Measurements from ENCODE around the gene TBC1D10B.
"Not testable (repeated sequence)": the region's sequence is repeated elsewhere in the genome, so short reads cannot be mapped to it uniquely, and the experiment has no call there.

Gene TBC1D10B

DNA sequence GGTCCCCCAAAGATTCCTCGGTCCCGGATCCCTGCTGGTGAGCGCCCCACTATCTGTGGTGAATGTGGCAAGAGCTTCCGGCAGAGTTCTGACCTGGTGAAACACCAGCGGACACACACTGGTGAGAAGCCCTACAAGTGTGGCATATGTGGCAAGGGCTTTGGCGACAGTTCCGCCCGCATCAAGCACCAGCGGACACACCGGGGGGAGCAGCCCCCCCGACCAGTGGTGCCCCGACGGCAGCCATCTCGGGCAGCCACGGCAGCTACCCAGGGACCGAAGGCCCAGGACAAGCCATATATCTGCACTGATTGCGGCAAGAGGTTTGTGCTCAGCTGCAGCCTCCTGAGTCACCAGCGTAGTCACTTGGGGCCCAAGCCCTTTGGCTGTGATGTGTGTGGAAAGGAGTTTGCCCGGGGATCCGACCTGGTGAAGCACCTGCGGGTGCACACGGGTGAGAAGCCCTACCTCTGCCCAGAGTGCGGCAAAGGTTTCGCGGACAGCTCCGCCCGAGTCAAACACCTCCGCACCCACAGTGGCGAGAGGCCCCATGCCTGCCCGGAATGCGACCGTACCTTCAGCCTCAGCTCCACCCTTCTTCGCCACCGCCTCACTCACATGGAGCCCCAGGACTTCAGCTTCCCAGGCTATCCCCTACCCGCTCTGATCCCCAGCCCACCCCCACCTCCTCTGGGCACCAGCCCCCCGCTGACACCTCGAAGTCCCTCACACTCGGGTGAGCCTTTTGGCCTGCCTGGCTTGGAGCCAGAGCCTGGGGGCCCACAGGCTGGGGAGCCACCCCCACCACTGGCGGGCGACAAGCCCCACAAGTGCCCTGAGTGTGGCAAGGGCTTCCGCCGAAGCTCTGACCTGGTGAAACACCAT lies 27.7 kb upstream of the TBC1D10B start:
- no peak for DNase-seq

DNA sequence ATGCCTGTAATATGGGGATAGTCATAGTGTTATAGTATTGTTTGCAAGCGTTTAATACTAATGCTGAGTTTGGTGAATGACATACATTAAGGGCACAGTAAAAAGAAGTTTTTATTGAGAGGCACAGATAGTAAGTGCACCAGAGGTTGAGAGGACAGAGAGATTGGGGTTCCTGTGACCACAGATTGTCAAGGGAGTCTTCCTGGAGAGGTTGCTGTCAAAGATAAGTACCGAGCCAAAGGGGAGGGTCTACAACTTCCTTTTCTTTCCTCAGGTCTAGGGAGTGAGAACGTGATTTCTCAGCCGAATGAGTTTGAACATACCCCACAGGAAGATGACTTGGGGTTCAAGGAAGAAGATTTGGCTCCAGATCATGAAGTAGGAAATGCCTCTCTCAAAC lies 26.8 kb upstream of the TBC1D10B start:
- DNase-seq = no peak

DNA sequence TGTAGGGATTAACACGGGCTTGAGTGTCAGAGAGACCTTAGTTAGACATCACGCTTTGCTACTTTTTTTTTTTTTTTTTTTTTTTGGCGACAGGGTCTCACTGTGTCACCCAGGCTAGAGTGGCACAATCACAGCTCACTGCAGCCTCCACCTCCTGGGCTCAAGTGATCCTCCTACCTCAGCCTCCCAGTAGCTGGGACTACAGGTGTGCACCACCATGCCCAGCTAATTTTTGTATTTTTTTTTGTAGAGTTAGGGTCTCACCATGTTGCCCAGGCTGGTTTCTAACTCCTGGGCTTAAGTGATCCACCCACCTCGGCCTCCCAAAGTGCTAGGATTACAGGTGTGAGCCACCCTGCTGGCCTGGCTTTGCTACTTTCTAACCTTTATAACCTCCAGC lies 26.3 kb upstream of the TBC1D10B start:
- not testable (repeated sequence) for DNase-seq

DNA sequence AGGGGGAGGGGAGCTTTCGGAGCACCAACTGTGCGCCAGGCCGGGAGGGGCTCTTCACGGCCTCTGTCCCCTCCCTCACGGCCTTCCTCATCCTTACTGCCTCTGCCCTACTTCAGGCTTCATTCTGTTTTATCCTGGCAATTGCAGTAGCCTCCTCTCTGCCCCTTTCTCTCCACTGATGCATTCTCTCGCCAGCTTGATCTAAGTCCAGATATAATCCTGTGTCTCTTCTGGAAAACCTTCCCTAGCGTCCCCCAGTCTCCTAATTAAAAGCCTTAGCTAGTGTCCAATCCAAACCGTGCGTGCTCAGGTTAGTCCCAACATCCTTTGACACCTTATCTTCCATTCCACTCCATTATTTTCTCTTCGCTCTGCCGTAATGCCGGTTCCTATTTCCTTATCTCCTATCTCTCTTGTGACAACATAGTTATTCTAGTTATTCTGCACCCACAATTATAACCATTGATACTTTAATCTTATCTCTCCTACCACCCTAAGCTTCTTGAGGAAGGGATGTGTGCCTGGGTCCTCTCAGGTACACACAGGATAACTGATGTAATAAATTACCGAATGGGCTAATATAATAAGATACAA lies 25.8 kb upstream of the TBC1D10B start:
- DNase-seq = no peak

DNA sequence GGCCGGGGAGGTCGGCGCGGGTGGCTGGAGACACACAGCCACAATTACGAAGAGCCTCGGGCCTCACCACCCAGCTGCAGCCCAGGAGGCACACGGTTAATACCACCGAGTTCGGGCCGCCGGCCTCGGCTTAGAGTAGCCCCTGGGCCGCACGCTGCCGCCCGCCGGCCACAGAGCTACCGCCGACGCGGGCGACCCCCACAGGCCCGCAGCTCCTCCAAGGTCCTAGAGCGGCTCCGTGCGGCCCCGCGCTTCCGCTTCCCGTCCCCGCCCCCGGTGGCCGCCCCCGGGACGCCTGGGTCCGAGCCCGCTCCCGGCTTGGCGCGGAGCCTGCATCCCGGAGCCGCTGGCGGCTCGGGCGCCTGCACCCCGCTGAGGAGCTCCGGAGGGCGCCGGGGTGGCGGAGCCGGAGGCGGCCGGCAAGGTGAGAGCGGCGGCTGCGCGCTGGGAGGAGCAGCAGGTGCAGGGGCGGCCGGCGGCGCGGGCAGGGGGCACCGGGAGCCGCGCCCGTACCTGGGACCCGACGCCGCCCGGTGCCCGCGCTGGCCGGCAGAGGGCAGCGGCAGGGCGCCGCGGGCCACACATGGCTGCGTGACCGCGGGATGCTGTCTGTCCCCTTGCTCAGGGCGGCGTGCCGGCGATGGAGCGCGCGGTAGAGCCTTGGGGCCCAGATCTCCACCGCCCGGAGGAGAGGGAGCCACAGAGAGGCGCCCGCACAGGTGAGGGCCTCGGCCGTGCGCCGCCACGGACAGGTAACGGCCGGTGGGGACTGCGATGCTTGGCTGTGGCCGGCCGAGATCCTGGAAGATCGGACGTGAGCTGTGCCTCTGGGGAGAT lies 25.1 kb upstream of the TBC1D10B start, which contains the start of gene ZNF48:
Gene ZNF48 (plus strand): TSS at position 266 of the 837 bp plus-strand sequence. CDS start 375 bp downstream, at position 641.
- DNase-seq = peak; percentile 95

DNA sequence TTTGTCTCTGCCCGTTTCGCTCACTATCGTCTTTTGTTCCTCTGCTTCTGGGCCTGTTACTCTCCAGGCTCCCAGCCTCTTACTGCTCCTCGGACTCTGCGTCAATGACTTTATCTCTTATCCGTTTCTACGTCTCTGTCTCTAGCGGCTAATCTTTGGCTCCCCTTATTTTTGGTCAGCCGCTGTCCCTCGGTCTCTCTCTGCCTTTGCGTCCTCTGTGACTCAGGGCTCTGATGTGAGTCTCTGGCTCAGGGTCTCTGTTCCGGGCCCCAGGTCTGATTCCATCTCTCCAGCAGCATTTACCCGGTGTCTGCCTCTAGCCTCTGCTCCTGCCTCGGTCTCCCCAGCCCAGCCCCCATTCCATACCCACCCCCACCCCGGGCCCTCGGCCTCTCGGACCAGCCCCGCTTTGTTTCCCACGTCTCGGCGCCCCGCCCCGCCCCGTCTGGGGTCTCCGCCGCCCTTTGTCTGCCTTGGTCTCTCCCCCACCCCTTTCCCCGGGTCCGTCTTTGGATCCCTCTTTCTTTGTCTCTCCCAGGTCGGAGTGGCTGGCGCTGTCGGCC lies 24.4 kb upstream of the TBC1D10B start:
- DNase-seq = no peak

DNA sequence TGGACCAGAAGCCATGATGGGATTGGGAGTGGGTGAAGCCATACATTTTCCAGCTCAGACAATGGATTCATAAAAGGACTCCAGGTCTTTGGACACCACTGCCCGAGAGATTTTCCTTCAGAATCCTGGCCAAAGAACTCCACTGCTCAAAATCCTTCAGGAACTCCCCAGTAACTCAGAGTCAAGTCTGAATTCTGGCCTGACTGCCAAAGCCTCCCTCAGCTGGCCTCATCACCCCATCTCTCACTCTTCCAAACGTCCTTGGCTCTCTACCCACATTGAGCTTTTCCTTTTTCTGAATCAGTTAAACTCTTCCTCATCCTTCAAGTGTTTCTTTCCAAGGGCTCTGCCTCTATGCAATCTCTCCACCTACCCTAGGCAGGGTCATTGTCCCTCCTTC lies 13.2 kb upstream of the TBC1D10B start:
- no peak for DNase-seq

DNA sequence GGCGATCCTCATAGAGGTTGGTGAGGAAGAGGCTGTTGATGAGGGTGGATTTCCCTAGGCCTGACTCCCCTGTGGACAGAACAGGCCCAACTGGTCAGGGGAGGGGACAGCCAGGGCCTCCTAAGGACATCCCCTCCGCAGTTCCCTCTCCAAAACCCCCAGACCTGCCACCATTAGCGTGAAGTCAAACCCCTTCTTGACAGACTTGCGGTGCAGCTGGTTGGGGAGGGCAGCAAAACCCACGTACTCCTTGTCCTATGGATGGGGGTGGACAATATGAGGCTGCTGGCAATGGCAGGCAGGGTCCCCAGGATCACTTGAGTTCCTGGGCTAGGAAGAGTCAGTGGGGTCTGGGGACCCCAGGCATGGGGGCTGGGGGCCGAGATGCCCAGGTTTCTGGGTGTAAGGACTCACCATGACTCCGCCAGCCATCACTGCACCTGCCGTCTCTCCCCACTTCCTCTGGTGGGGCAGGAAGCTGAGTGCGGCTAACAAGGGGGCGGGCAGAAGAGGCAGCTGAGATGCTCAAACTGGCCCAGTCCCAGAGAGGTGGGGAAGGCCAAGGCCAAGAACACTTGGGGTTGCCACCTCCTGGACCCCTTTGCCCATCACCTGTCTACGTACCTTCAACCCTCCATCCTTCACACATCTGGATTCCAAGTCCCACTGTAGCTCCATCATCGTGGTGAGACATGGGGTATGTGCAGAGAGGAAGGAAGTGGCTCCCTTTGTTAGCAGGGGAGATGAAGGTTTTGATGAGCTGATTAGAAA lies 12.0 kb upstream of the TBC1D10B start, which contains the start of gene SEPTIN1:
Gene SEPTIN1 (minus strand): TSS at position 451 of the 771 bp plus-strand sequence. CDS start 19 bp downstream, at position 432.
- no peak for DNase-seq

DNA sequence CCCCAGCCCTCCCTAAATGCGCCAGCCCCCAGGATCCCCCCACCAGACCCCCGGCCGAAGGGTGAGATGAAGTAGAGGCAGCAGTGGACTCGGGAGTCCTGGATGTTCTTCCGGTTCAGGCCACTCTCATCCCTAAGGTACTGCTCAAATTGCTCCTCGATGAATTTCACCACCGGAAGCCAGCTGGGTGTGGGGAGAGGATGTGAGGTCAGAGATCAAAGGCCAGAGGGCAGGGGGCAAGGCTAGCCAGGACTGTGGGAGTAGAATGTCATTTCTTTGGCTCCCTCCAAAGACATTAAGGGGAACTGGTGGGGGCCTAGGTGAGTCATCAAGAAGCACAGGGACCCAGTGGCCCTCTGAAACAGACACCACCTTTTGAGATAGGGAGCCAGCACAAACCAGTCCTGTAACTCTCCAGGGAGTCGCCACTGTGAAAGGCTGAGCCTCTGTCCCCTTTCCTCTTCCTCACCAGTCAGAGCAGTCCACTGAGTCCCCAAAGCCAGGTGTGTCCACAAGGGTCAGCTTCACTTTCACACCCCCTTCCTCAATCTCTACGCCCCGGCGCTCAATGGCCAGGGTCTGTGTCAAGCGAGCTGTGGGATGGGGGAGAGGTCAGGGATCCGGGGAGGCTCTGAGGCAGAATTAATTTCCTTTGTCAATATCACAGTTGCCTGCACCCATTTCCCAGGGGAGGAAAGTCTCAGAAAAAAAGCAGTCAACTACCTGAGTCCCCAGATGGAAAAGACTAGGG lies 11.2 kb upstream of the TBC1D10B start:
- no peak for DNase-seq

DNA sequence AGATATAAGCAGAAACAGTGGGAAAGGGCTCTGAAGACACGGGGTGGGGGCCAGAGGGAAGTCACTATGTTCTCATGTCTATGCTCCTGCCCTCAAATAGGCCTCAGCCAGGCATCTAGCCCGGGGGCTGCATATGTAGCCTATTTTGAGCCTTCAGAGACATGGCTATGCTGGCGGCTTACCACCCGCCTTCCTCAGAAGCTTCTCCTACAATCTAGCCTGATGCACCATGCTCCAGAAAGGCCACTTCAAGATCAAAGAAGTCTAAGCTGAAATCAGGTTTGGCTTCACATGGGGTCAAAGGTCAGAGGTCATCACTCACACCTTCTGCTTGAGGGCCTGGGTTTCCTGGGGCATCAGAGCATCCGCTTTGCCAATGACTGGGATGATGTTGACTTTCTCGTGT lies 10.5 kb upstream of the TBC1D10B start:
- no peak for DNase-seq

DNA sequence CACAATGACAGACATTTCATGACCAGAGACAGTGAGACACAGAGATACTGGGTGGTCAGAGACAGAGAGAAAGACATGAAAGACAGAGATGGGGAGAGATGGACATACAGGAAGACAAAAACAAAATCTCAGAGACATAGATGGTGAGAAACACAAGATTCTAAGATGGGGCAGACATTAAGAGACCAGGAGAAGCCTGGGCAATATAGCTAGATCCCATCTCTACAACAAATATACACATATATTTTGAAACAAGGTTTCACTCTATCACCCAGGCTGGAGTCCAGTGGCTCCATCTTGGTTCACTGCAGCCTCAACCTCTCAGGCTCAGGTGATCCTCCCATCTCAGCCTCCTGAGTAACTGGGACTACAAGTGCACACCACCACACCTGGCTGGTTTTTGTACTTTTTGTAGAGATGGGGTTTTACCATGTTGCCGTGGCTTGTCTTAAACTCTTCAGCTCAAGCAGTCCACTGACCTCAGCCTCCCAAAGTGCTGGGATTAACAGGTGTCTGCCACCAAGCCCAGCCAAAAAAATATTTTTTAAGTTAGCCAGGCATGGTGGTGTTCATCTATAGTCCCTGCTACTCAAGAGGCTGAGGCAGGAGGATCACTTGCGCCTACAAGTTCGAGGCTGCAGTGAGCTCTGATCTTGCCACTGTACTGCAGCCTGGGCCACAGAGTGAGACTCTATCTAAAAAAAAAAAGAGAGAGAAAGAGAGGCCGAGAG lies 9.9 kb upstream of the TBC1D10B start:
- DNase-seq = no peak

DNA sequence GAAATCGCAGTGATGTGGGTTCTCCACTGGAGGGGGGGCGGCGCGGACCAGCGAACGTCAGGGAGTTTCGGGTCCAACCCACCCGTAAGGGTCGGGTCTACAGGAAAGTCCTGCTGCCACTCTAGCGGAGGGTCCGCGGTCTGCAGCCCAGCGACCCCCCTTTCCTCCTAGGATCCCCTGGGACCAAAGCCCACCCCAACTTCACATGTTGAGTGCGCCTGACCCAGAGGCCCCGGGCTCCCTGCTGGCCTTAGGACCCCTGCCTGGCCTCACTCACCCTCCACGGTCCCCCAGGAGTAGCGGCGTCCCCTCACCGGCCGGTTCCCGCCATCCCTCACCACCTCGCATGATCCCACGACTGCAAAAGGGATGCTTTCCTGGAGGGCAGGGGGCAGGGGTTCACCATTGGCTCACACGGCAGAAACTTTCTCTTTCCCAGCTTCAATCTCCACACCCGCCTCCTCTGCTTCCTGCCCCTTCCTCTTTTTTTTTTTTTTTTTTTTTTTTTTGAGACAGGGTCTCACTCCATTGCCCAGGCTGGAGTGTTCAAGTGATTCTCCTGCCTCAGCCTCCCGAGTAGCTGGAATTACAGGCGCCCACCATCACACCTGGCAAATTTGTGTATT lies 9.0 kb upstream of the TBC1D10B start:
- no peak for DNase-seq

DNA sequence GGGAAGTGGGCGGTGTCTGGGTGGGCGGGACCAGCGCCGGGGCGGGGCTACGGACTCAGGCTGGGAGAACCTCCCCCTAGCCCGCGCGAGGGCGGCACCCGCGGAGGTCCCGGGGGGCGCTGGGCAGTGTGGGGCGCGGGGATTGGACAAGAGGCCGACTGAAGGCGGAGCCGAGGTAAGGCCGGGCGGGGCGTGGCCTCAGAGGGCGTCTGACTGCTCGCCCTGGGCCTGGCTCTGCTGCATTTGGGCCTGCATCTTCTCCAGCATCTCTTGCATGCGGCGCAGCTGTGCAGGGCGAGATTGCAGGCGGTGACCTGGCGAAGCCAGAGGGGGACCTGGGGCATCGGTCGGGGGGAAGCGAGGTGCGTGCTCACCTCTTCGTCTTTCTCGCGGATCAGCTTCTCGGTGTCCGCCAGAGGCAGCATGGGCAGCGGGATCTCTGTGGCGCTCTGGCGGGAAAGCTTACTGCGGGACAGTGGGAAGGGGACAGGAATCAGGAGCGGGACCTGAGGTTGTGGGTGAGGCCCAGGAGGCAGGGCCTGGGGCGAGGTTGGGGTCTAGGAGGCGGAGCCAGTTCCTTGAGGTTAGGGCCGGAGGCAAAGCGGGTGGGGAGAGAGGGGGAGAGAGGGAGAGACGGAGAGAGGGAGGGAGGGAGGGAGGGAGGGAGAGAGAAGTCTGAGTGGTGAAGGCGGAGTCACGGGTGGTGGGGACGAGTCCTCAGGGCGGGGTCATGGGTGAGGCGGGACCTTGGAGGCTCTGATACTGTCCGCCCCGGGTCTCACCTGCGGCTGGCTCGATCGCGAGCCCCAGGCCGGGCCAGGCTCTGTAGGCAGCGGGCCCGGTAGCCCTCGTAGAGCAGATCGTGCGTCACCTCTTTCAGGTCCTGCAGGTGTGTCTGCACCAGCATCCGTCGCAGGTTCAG lies 8.2 kb upstream of the TBC1D10B start:
- peak; percentile 98 for DNase-seq

DNA sequence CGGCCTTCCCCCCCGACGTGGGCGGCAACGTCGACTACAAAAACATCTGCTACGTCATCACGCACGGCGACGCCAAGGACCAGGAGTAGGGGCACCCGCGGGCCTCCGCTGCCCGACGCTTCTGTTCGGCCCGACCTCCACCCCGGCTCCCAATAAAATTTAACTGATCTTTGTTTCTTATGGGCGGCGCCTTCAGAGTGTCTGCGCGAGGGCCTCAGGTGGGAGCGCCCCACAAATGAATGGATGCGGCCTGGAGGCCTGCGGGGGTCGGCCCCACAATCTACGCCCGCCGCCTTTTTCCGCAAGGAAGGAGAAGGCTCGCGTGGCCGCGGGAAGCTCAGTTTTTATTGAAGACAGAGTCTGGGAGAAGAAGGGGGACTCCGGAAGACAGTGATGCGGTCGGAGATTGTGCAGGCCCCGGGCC lies 7.5 kb upstream of the TBC1D10B start:
- peak; percentile 91 for DNase-seq

DNA sequence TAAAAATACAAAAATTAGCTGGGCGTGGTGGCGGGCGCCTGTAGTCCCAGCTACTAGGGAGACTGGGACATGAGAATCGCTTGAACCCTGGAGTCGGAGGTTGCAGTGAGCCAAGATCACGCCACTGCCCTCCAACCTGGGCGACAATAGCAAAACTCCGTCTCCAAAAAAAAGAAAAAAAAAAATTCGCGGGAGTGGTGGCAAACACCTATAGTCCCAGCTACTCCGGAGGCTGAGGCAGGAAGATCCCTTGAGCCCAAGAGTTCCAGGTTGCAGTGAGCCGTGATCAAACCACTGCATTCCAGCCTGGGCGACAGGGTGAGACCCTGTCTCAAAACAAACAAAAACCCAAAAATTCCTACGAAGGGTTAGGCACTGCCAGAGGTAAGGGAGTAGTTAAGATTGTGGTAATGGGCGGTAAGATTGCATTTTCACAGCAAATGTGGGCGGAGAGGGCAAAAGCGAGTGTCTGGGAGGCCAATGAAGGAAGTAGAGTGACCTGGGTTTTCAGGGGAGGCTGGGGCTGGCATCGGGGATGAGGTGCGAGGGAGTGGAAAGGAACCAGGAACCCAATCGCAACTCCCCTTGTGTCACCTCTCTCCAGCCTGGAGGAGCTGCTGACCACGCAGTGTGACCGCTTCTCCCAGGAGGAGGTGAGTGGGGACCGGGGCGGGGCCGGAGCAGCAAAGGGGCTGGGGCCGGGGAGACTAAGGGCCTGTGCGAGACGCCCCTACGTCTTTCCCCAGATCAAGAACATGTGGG lies 6.9 kb upstream of the TBC1D10B start:
- no peak for DNase-seq

DNA sequence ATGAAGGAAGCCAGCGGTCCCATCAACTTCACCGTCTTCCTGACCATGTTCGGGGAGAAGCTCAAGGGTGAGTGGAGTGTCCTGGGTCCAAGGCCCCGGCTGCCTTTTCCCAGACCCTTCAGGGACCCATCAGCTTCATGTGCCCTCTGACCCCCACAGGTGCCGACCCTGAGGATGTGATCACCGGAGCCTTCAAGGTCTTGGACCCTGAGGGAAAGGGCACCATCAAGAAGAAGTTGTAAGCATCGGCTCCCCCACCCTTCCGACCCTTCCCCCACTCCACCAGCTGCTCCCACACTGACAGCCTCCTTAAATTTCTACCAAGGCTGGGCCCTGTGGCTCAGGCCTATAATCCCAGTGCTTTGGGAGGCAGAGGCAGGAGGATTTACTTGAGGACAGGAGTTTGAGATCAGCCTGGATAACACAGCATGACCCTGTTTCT lies 6.2 kb upstream of the TBC1D10B start:
- no peak for DNase-seq

DNA sequence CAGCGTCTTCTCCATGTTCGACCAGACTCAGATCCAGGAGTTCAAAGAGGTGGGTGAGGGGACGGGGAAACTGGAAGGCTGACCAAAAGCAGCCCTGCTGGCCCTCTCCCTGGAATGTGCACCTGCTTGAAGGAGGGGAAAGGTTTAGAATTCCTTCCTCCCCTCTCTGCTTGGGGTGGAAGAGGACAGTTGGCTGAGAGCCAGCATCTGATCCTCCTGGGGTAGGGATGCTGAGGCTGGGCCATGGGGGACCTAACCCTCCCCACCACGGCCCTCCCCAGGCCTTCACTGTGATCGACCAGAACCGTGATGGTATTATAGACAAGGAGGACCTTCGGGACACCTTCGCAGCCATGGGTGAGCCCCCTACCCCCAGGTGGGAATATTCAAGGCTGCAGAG lies 5.6 kb upstream of the TBC1D10B start:
- DNase-seq = no peak

DNA sequence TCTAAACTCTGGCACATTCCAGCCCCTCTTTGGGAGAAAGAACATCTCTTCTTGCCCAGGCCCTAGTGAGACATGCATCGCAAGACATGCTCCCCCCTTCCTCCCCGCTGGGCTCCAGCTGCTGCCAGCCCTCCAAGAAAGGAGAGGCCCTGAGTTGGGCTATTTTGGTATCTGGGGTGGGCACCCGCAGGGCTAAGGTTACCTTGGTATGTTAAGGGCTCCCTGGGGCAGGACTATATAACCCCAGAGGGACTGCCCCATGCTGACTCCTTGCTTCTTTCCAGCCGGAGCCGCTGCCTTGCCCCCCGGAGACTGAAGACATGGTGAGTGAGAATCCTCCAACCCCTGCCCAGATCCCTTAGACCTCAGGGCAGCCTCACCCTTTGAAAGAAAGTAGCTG lies 4.2 kb upstream of the TBC1D10B start, which contains the start of gene MYL11:
Gene MYL11 (plus strand): TSS at position 265 of the 400 bp plus-strand sequence. CDS start 56 bp downstream, at position 321.
- DNase-seq = no peak
